Trophoblast cell (in vitro differentiated cells and primary cell): ENCODE data around the gene MYBPHL.

Experiments used
- DNase-seq, 2 donors: peaks; one replicate each; pipeline ENCODE4 v3.0.0-alpha.2; 2016
- H2AFZ ChIP-seq: 2 replicates; pipeline ENCODE4 v1.6.1; 2013; ENCODE audit warnings: low read length, moderate library complexity, mild to moderate bottlenecking; ENCODE audit not compliant: insufficient read depth, poor library complexity
- H2AK5ac ChIP-seq: 2 replicates; pipeline ENCODE4 v1.6.1; 2013; ENCODE audit warnings: mild to moderate bottlenecking, low read length
- H2BK120ac ChIP-seq: 2 replicates; pipeline ENCODE4 v1.6.1; 2013; ENCODE audit warnings: low read length, mild to moderate bottlenecking, moderate library complexity; ENCODE audit not compliant: insufficient read depth, poor library complexity
- H2BK12ac ChIP-seq: 2 replicates; pipeline ENCODE4 v1.6.1; 2013; ENCODE audit warnings: mild to moderate bottlenecking, low read length, moderate library complexity
- H2BK5ac ChIP-seq: 2 replicates; pipeline ENCODE4 v1.6.1; 2013; ENCODE audit warnings: low read length, low read depth, moderate library complexity, mild to moderate bottlenecking; ENCODE audit not compliant: poor library complexity
- H3K14ac ChIP-seq: 2 replicates; pipeline ENCODE4 v1.6.1; 2013; ENCODE audit warnings: mild to moderate bottlenecking, low read length
- H3K18ac ChIP-seq: 2 replicates; pipeline ENCODE4 v1.6.1; 2013; ENCODE audit warnings: mild to moderate bottlenecking, low read length
- H3K23ac ChIP-seq: 2 replicates; pipeline ENCODE4 v1.6.1; 2013; ENCODE audit warnings: low read length
- H3K27ac ChIP-seq: 2 replicates; pipeline ENCODE4 v1.5.1; 2013; ENCODE audit warnings: low read depth, mild to moderate bottlenecking, inconsistent platforms, low read length, moderate library complexity
- H3K27me3 ChIP-seq: 2 replicates; pipeline ENCODE4 v1.6.1; 2013; ENCODE audit warnings: inconsistent platforms, mild to moderate bottlenecking, low read length, moderate library complexity; ENCODE audit not compliant: insufficient read depth
- H3K36me3 ChIP-seq, 2 experiments: 1 replicate in 1 of 2; 2 replicates in 1 of 2; pipeline ENCODE4 v1.6.1; 2013; ENCODE audit warnings: low read length in 2 of 2, mild to moderate bottlenecking in 2 of 2, moderate library complexity in 1 of 2; ENCODE audit not compliant: insufficient read depth in 2 of 2, control insufficient read depth in 1 of 2
- H3K4ac ChIP-seq: 2 replicates; pipeline ENCODE4 v1.6.1; 2013; ENCODE audit warnings: low read depth, mild to moderate bottlenecking, low read length, moderate library complexity
- H3K4me1 ChIP-seq, 2 experiments: 1 replicate in 1 of 2; 2 replicates in 1 of 2; pipeline ENCODE4 v1.6.1; 2013; ENCODE audit warnings: low read length in 2 of 2, mild to moderate bottlenecking in 2 of 2, moderate library complexity in 1 of 2; ENCODE audit not compliant: insufficient read depth in 2 of 2, control insufficient read depth in 1 of 2
- H3K4me2 ChIP-seq: 2 replicates; pipeline ENCODE4 v1.6.1; 2013; ENCODE audit warnings: inconsistent platforms, mild to moderate bottlenecking, low read length, moderate library complexity
- H3K4me3 ChIP-seq: 2 replicates; pipeline ENCODE4 v1.5.1; 2013; ENCODE audit warnings: mild to moderate bottlenecking, low read depth, low read length, inconsistent platforms
- H3K79me1 ChIP-seq: one replicate; pipeline ENCODE4 v1.6.1; 2013; ENCODE audit warnings: low read length
- H3K79me2 ChIP-seq: 2 replicates; pipeline ENCODE4 v1.6.1; 2013; ENCODE audit warnings: low read length, mild to moderate bottlenecking; ENCODE audit not compliant: control insufficient read depth, insufficient read depth, poor library complexity
- H3K9ac ChIP-seq: 2 replicates; pipeline ENCODE4 v1.6.1; 2013; ENCODE audit warnings: mild to moderate bottlenecking, low read length
- H3K9me3 ChIP-seq: 2 replicates; pipeline ENCODE4 v1.6.1; 2013; ENCODE audit warnings: low read depth, mild to moderate bottlenecking, control low read depth, inconsistent platforms, low read length; ENCODE audit not compliant: insufficient read depth
- H4K12ac ChIP-seq: 2 replicates; pipeline ENCODE4 v1.6.1; 2013; ENCODE audit warnings: low read depth, mild to moderate bottlenecking, low read length, moderate library complexity
- H4K8ac ChIP-seq: 2 replicates; pipeline ENCODE4 v1.6.1; 2013; ENCODE audit warnings: low read depth, mild to moderate bottlenecking, low read length, moderate library complexity
- H4K91ac ChIP-seq: one replicate; pipeline ENCODE4 v1.6.1; 2013; ENCODE audit warnings: low read depth, mild to moderate bottlenecking, low read length, moderate library complexity
- WGBS: extraction: QIAGEN DNeasy Blood & Tissue Kit; methylation state at CpG from one replicate; pipeline ENCODE4 v1.1.7; 2013; ENCODE audit warnings: missing lambda C conversion rate; ENCODE audit not compliant: insufficient read length, insufficient coverage; ENCODE audit errors: extremely low coverage; 5-methylcytosine and 5-hydroxymethylcytosine counted together

Gene MYBPHL

DNA sequence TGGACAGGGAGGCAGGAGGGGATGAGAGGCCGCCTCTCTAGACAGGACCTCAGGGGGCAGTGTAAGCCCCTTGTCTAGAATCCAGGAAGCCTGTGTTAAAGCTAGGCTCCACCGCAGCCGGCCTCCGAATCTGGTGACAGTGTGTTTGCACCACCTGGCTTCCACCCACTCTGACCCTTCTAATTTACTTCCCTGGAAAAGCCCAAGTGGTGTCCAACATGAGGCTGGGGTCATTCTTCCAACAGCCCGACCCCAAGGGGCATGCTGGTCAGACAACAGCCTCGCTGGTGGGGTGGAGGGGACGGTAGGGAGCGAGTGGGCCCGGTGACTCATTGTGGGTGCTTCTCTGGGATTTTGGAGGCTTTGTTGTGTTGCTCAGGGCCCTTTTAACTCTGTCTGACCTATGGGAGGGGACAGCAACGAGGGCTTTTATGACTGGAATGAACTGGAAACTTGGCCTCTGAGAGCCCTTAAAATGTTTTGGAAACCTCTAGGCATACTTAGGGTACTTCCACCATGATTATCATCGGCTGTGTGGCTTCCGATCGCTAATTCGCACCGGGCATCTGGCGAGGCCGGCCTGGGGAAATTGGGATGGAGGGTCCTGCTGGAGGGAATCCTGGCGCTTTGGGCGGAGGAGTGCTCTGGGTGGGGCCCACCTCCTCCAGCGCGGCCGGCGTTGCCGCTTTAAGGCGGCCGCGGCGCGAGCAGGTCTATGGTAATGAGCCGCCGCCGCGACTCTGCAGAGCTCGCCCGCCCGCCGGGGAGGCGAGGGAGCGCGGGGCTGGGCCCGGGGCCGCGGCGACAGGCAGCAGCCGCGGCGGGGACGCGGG, 57.8 kb downstream of the MYBPHL start, which contains the start of gene CELSR2:
Gene CELSR2 (plus strand): TSS at position 743 of the 833 bp plus-strand sequence. CDS start 541 bp downstream, outside the sequence.
- Histone ChIP-seq H2AFZ (peak within 1 kb of the TSS; percentile 30), H3K9me3 (peaks cover 9% of the 10 kb centered on the region)
- no CpG with 5 or more reads among the region's 49 CpGs for WGBS

DNA sequence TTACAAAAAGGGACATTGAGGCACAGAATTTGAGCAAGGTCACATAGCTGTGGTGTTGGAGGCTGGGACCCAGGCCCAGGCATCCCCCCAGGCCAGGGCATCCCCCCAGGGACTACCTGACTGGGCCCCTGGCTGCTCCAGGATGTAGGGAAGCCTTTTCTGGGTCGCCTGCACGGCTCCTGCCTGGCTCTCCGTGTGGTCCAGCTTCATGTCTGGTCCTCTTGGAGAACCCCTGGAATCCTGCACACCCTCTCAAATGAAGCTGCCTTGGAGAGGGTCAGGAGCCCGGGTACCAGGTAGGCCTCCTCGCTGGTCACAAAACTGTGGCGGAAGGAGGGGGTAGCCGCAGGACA, 58.4 kb downstream of the MYBPHL start:
- Histone ChIP-seq H4K91ac (peak overlapping the region; percentile 41), H3K4me3 (no peak overlapping the region), H3K27ac (no peak overlapping the region), H2AFZ (peak overlapping the region; percentile 30), H3K36me3 (peaks cover 12 to 20% of the 10 kb centered on the region in 2 experiments), H2BK120ac (no peak overlapping the region), H3K79me1 (peaks cover 9% of the 10 kb centered on the region), H3K9me3 (peaks cover 9% of the 10 kb centered on the region), H3K79me2 (peaks cover 3% of the 10 kb centered on the region), H3K4ac (no peak overlapping the region), H4K8ac (no peak overlapping the region), H3K4me1 (peaks cover 19 to 23% of the 10 kb centered on the region in 2 experiments), H2AK5ac (peak overlapping the region; percentile 30), H3K4me2 (no peak overlapping the region), H3K27me3 (no peaks in the 10 kb centered on the region), H3K18ac (no peak overlapping the region), H4K12ac (no peak overlapping the region), H3K9ac (no peak overlapping the region), H3K14ac (peak overlapping the region; percentile 4), H3K23ac (no peak overlapping the region), H2BK5ac (no peak overlapping the region), H2BK12ac (peak overlapping the region; percentile 15)
- no peak for DNase-seq
- no CpG with 5 or more reads among the region's 7 CpGs for whole genome bisulfite sequencing

More for the DNA sequence above, 57.8 kb downstream of the MYBPHL start, which contains the start of gene CELSR2:
- Histone ChIP-seq H3K4me3 (peak within 1 kb of the TSS; percentile 73), H2BK5ac (no peak within 1 kb of the TSS), H3K27me3 (no peaks in the 10 kb centered on the region), H3K9ac (no peak within 1 kb of the TSS), H3K4ac (no peak within 1 kb of the TSS), H3K4me2 (peak within 1 kb of the TSS; percentile 86), H3K79me2 (peaks cover 7% of the 10 kb centered on the region), H3K23ac (no peak within 1 kb of the TSS), H3K4me1 (peaks cover 24 to 28% of the 10 kb centered on the region in 2 experiments), H2BK120ac (peak within 1 kb of the TSS; percentile 37), H4K12ac (no peak within 1 kb of the TSS), H2BK12ac (peak within 1 kb of the TSS; percentile 17), H4K8ac (peak within 1 kb of the TSS; percentile 44), H3K79me1 (peaks cover 14% of the 10 kb centered on the region), H3K36me3 (peaks cover 12 to 20% of the 10 kb centered on the region in 2 experiments), H3K14ac (peak within 1 kb of the TSS; percentile 63), H3K18ac (peak within 1 kb of the TSS; percentile 76), H2AK5ac (peak within 1 kb of the TSS; percentile 30), H3K27ac (no peak within 1 kb of the TSS), H4K91ac (peak within 1 kb of the TSS; percentile 43)
- peak in 1 of 2 donors; percentile 59 for DNase-seq

DNA sequence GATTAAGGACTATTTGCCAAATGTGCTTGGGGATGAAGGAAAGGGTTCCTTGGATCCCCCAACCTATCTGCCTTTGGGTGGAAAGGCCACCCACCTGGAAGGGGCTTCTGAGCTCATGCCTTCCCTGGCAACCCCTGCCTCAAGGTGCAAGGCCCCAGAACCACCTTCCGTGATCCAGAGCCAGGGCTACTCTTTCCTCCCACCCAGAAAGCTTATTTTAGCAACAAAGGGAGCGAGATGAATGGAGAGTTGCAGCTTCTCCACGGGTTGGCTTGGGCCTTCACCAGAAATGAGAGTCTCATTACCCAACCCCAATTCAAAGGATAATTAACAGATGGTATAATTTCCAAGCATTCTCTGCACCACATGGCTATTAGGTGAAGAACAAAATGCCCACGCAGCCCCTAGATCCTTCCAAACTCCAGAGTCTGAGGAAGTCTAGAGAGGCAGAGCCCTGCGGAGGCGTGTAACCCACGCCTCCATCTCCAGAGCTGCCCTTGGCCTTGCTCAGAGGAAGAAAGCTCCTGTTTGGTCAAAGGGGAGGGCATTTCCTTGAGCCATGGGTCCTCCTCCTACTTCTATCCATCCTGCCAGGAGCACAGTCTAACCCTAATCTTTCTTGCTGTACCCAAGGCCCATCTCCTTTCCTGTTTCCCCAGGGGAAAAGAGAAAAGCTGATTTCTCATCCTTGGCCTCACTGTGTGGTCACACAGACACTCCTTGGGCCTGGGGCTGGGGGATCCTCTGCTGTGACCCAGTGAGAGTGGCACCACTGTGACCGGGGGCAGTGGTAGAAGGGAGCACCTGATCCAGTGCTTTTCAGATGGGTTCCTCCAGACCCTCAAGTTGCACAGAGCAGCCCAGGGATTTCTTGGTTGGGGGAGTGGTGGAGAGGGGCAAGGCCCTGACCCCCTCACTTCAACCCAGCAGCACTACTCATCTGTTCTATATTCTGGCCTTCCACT, 59.1 kb downstream of the MYBPHL start:
- Histone ChIP-seq H4K91ac (no peak overlapping the region), H3K9me3 (peaks cover 9% of the 10 kb centered on the region), H3K18ac (no peak overlapping the region), H3K27me3 (no peaks in the 10 kb centered on the region), H2BK12ac (no peak overlapping the region), H2BK5ac (no peak overlapping the region), H2AK5ac (no peak overlapping the region), H3K27ac (no peak overlapping the region), H3K23ac (no peak overlapping the region), H3K4me1 (peaks cover 12 to 15% of the 10 kb centered on the region in 2 experiments), H3K4ac (no peak overlapping the region), H3K14ac (no peak overlapping the region), H3K79me1 (peaks cover 2% of the 10 kb centered on the region), H3K9ac (no peak overlapping the region), H3K36me3 (peaks cover 12 to 19% of the 10 kb centered on the region in 2 experiments), H4K8ac (no peak overlapping the region), H3K79me2 (no peaks in the 10 kb centered on the region), H4K12ac (no peak overlapping the region), H3K4me3 (no peak overlapping the region), H2BK120ac (no peak overlapping the region), H3K4me2 (no peak overlapping the region), H2AFZ (no peak overlapping the region)
- DNase-seq = no peak
- no CpG with 5 or more reads among the region's 8 CpGs for WGBS

DNA sequence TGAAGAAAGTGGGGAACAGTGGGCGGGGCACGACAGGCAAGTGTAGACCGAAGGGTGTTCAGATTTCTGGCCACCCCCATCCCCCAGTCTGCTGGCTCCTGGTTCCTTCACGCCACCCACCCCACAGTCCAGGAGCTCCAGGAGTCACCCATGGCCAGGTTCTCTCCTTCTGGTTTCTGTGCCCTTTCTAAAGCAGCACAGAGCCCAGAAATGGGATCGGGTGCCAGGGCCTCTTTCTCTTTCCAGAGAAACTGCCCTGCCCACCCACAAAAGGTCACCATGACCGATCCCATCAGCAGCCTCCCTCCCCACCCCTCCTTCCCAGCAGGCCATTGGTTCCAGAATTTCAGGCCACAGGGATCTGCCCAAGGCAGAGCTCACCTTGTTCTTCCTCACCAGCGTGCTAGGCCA, 60.7 kb downstream of the MYBPHL start:
- Histone ChIP-seq H3K9me3 (peaks cover under 1% of the 10 kb centered on the region), H4K12ac (no peak overlapping the region), H2BK5ac (no peak overlapping the region), H4K91ac (no peak overlapping the region), H3K4ac (no peak overlapping the region), H3K14ac (no peak overlapping the region), H4K8ac (no peak overlapping the region), H3K27me3 (no peaks in the 10 kb centered on the region), H2BK12ac (no peak overlapping the region), H3K79me1 (peaks cover 2% of the 10 kb centered on the region), H3K27ac (no peak overlapping the region), H3K79me2 (no peaks in the 10 kb centered on the region), H2AFZ (no peak overlapping the region), H3K9ac (no peak overlapping the region), H3K36me3 (peaks cover 0 to 6% of the 10 kb centered on the region in 2 experiments), H2AK5ac (no peak overlapping the region), H2BK120ac (no peak overlapping the region), H3K18ac (no peak overlapping the region), H3K4me3 (no peak overlapping the region), H3K4me2 (no peak overlapping the region), H3K23ac (no peak overlapping the region), H3K4me1 (peaks cover 15 to 24% of the 10 kb centered on the region in 2 experiments)
- no peak for DNase-seq
- no CpG with 5 or more reads among the region's 7 CpGs for WGBS
